Suprapubic skin (tissue), 4 donors: Measurements from ENCODE around the gene PREP. TPM values are rescaled to one million over a fixed set of nuclear protein-coding genes. Genes with fewer than 3 reads are reported as not detected.

Source experiments
- DNase-seq, 2 donors: peaks; one replicate each; pipeline ENCODE4 v3.0.0-alpha.2; 2019; ENCODE audit warnings: low spot score in 2 of 2
- H3K27ac ChIP-seq: fragments of 200-600 bp; sonication (generic); one replicate; pipeline ENCODE4 v1.5.1; 2019
- H3K27me3 ChIP-seq: fragments of 200-600 bp; sonication (generic); one replicate; pipeline ENCODE4 v1.5.1; 2019
- H3K36me3 ChIP-seq: fragments of 200-600 bp; sonication (generic); one replicate; pipeline ENCODE4 v1.5.1; 2019
- H3K4me1 ChIP-seq: fragments of 200-600 bp; sonication (generic); one replicate; pipeline ENCODE4 v1.5.1; 2019
- H3K4me3 ChIP-seq: fragments of 200-600 bp; sonication (generic); one replicate; pipeline ENCODE4 v1.5.1; 2019; ENCODE audit warnings: mild to moderate bottlenecking
- H3K9me3 ChIP-seq: fragments of 200-600 bp; sonication (generic); one replicate; pipeline ENCODE4 v1.5.1; 2019
- EP300 ChIP-seq: sonication (generic); formaldehyde crosslinking; IDR thresholded peaks from one replicate; pipeline ENCODE4 v1.6.1; 2017; ENCODE audit warnings: antibody characterized with exemption
- POLR2A ChIP-seq, 2 donors: fragments of 450-650 bp; IDR thresholded peaks; one replicate each; pipeline ENCODE4 v1.6.1; 2017; ENCODE audit warnings: antibody characterized with exemption in 2 of 2, mild to moderate bottlenecking in 2 of 2, moderate library complexity in 2 of 2
- POLR2AphosphoS5 ChIP-seq, 3 donors: sonication (generic); formaldehyde crosslinking; IDR thresholded peaks; one replicate each; pipeline ENCODE4 v1.6.1; 2017; ENCODE audit warnings: antibody characterized with exemption in 3 of 3
- WGBS: methylation state at CpG from one replicate; pipeline ENCODE4 v1.1.5; 2018; 5-methylcytosine and 5-hydroxymethylcytosine counted together
- total RNA-seq, 4 donors: library from RNA; depleted of rRNA; stranded (reverse); fragments of >200 nt; gene quantifications; one replicate each; pipeline ENCODE4 v1.1.0, GENCODE V29; 2016
- TF ChIP-seq, protein P1 (sequence below), 2 donors: fragments of 200-600 bp in 1 of 2; fragments of 450-650 bp in 1 of 2; sonication (generic) in 1 of 2; IDR thresholded peaks; one replicate each; pipeline ENCODE4 v1.5.1; 2016 to 2019; ENCODE audit warnings: antibody characterized with exemption in 2 of 2, mild to moderate bottlenecking in 1 of 2, moderate library complexity in 1 of 2

Gene PREP
- total RNA-seq, 4 donors from 2014 or later: 22.1 to 36.0 (median 30.3) TPM

DNA sequence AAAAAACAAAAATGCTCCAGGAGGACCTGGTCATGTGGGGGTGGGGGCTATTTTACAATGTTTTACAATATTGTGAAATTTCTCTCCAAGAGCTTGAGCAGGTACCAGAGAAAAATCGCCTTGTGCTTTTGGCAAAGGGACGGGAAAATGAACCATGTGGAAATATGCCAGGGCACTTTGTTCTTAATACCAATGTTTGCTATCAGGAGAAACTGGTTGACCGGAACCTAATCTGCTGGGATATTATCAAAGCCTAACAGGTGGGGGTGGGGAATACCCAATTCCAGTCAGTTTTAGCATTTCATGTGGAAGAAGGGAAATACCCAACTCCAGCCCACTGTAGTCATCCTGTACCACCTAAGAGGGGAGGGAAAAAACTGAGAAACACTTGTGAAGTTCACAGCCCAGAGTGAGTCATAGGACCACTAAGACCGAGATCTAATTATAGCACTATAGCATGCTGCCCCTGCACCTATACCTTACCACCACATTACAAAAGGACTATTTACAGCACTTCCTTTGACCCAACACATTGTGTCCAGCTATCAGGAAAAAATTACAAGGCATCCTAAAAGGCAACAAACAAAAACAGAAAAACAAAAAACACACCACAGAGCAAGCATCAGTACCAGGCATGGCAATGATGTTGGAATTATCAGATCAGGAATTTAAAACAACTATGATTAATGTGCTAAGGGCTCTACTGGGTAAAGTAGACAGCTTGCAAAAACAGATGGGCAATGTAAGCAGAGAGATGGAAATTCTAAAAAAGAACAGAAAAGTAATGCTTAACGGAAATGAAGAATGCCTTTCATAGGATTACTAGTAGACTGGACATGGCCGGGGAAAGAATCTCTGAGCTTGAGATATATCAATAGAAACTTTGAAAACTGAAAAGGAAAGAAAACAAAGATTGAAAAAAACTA is 138.9 kb downstream of the PREP start:
- no peaks in the 10 kb centered on the region for H3K27me3 ChIP-seq
- H3K27ac ChIP-seq: no peak overlapping the region
- no peaks in the 10 kb centered on the region for H3K36me3 ChIP-seq
- H3K4me1 ChIP-seq: no peaks in the 10 kb centered on the region
- DNase-seq: no peak
- TF ChIP-seq, protein P1, sequence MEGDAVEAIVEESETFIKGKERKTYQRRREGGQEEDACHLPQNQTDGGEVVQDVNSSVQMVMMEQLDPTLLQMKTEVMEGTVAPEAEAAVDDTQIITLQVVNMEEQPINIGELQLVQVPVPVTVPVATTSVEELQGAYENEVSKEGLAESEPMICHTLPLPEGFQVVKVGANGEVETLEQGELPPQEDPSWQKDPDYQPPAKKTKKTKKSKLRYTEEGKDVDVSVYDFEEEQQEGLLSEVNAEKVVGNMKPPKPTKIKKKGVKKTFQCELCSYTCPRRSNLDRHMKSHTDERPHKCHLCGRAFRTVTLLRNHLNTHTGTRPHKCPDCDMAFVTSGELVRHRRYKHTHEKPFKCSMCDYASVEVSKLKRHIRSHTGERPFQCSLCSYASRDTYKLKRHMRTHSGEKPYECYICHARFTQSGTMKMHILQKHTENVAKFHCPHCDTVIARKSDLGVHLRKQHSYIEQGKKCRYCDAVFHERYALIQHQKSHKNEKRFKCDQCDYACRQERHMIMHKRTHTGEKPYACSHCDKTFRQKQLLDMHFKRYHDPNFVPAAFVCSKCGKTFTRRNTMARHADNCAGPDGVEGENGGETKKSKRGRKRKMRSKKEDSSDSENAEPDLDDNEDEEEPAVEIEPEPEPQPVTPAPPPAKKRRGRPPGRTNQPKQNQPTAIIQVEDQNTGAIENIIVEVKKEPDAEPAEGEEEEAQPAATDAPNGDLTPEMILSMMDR (IDR thresholded peaks at IDR 0.05): no peak
- TF ChIP-seq EP300 (no peak), POLR2A (IDR thresholded peaks at IDR 0.05) (no peak), POLR2AphosphoS5 (IDR thresholded peaks at IDR 0.05) (no peak)
- no peak overlapping the region for H3K4me3 ChIP-seq
- WGBS: 81% methylated on average over 6 of the region's 6 CpGs
- no peaks in the 10 kb centered on the region for H3K9me3 ChIP-seq

DNA sequence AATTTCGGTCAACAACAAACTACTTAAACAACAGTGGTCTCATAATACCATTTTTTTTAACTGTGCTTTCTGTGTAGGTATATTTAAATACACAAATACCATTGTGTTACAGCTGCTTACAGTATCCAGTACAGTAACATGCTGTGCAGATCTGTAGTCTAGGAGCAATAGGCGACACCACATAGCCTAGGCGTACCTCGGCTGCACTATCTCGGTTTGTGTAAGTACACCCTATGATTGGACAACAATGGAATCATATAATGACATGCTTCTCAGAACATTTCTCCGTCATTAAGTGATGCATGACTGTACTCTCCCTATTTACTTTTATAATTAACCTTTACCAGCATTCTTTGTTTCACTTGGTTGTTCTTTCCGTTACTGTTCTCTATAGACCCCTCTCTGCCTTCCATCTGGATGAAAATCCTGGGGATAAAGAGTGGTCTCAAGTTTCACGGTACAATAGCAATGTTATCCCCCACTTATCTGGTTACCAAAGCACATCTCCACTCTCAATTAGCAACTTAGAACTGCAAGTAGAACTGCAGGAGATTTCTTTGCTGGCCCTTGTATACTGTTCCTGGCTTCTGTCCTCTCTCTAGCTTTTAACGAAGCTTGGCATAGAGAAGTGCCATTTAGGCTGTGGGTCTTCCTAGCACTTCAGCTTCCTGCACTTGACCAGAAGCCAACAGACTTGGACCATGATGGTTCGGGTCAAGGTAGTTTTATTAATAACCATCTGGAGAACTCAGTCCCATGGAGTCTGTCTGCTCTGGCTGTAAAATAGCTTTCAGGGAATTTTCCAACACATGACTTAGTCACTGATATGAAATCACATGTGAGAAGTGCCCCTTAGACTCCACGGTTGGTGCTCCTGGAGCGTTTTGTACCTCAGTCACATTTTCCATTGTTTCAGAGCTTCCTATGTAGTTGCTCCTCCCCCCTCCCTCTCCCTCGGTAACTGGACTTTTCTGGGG is 142.7 kb downstream of the PREP start:
- Histone ChIP-seq H3K4me1 (no peaks in the 10 kb centered on the region), H3K4me3 (no peak overlapping the region), H3K9me3 (no peaks in the 10 kb centered on the region), H3K36me3 (no peaks in the 10 kb centered on the region), H3K27ac (no peak overlapping the region), H3K27me3 (no peaks in the 10 kb centered on the region)
- no peak for DNase-seq
- TF ChIP-seq POLR2AphosphoS5 (IDR thresholded peaks at IDR 0.05): no peak
- no peak for TF ChIP-seq POLR2A (IDR thresholded peaks at IDR 0.05)
- TF ChIP-seq, protein P1 (IDR thresholded peaks at IDR 0.05): no peak
- TF ChIP-seq EP300: no peak
- 79% methylated on average over 13 of the region's 13 CpGs for WGBS

DNA sequence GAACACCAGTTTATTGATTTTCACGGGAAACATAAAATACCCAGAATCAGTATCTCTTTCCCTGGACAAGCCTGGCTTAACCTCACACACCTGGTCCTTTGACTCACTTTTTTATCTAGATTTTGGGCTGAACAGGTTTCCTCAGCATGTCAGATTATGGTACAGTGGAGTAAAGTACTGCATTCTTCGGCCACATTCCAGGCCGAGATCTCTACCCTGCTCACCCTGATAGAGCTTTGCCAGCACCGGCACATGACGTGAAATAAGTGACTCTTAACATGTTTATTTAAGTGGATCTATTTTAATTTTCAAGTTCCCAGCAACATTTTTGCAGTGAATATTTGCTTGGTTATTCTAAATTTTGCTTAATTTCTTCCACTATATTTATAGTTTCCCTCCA is 144.1 kb downstream of the PREP start:
- no peak for DNase-seq

DNA sequence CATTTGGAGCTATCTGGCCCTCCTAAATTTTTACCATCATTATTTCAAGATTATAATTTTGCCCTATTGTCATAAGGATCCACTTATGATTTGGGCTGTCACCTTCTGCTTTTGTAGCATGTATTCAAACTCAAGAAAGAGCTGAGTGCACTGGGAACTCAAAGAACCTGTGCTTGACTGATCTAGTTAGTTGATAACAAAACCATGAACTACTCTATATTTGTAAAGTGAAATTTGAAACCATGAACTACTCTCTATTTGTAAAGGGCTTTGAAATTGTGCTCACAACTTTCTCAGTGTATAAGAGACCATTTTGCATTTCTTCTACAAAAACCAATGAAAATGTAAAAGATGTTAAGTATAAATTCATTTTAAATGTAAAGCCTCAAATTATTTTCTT is 145.5 kb downstream of the PREP start:
- H3K27me3 ChIP-seq: no peaks in the 10 kb centered on the region
- no peak overlapping the region for H3K4me3 ChIP-seq
- DNase-seq: no peak
- no peaks in the 10 kb centered on the region for H3K9me3 ChIP-seq
- TF ChIP-seq POLR2A (IDR thresholded peaks at IDR 0.05) (no peak), EP300 (no peak), POLR2AphosphoS5 (IDR thresholded peaks at IDR 0.05) (no peak)
- TF ChIP-seq, protein P1 (IDR thresholded peaks at IDR 0.05): no peak
- H3K4me1 ChIP-seq: no peaks in the 10 kb centered on the region
- H3K36me3 ChIP-seq: no peaks in the 10 kb centered on the region
- no peak overlapping the region for H3K27ac ChIP-seq

More for the DNA sequence above, 144.1 kb downstream of the PREP start:
- no peaks in the 10 kb centered on the region for H3K27me3 ChIP-seq
- no peaks in the 10 kb centered on the region for H3K9me3 ChIP-seq
- no peaks in the 10 kb centered on the region for H3K4me1 ChIP-seq
- H3K36me3 ChIP-seq: no peaks in the 10 kb centered on the region
- H3K27ac ChIP-seq: no peak overlapping the region
- no peak overlapping the region for H3K4me3 ChIP-seq
- no peak for TF ChIP-seq POLR2AphosphoS5 (IDR thresholded peaks at IDR 0.05)
- WGBS: 70% methylated on average over 5 of the region's 5 CpGs

DNA sequence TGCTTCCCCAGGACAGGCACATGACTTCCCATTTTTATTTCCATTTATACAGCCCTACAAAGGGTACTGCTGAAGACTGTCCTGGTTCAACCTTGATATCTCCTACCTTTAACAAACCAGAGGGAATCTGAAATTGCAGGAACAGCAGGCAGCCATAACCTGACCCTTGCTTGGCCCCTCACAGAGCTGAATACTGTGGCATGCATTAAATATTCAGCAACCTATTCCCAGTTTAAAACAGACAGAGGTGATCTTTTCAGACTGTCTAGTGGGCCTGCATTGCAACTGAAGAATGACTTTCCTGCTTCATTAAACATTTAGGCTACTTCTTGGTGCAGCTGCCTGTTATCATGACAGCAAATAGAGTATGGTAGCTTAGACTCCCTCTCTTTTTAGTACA is 146.3 kb downstream of the PREP start:
- no peaks in the 10 kb centered on the region for H3K9me3 ChIP-seq
- no peaks in the 10 kb centered on the region for H3K27me3 ChIP-seq
- no peak overlapping the region for H3K27ac ChIP-seq
- no peak overlapping the region for H3K4me3 ChIP-seq
- H3K4me1 ChIP-seq: no peaks in the 10 kb centered on the region
- DNase-seq: no peak
- TF ChIP-seq EP300: no peak
- TF ChIP-seq POLR2A (IDR thresholded peaks at IDR 0.05): no peak
- TF ChIP-seq, protein P1 (IDR thresholded peaks at IDR 0.05): no peak
- no peak for TF ChIP-seq POLR2AphosphoS5 (IDR thresholded peaks at IDR 0.05)
- no peaks in the 10 kb centered on the region for H3K36me3 ChIP-seq
